SU-DHL-6 (cell line): ENCODE results near the gene EVPL.

ENCODE experiments used
- CTCF ChIP-seq: fragments of 200-600 bp; sonication (generic); IDR thresholded peaks from one replicate; pipeline ENCODE4 v1.5.1; 2017; ENCODE audit warnings: antibody characterized with exemption, mild to moderate bottlenecking, low read length, moderate library complexity; ENCODE audit not compliant: insufficient read depth, poor library complexity, severe bottlenecking
- EZH2phosphoT487 ChIP-seq: fragments of 200-600 bp; sonication (generic), shearing (Covaris generic); conservative IDR thresholded peaks from 2 replicates; pipeline ENCODE4 v1.6.1; 2018; ENCODE audit warnings: mild to moderate bottlenecking, antibody characterized with exemption, low read length, moderate library complexity, mixed read lengths

- TF ChIP-seq CTCF (no peak), EZH2phosphoT487 (no peak)
Measured at GRCh38 chr17:76032780-76033108, 5.6 kb upstream of the EVPL start.
